ENCODE data around the gene THSD4. TPM values are rescaled to one million over a fixed set of nuclear protein-coding genes. Genes with fewer than 3 reads are reported as not detected.

THSD4 gene
- total RNA-seq, 2 experiments from 2014 or later, result not detected

- Histone ChIP-seq H3K4me2 (ENCODE audit: low read length) (no peak overlapping the region), H2AFZ (ENCODE audit: low read length) (no peak overlapping the region), H4K20me1 (ENCODE audit: insufficient read depth, low read length) (no peaks in the 10 kb centered on the region), H3K4me3 (ENCODE audit: low read depth, low read length, poor library complexity, severe bottlenecking) (no peak overlapping the region), H3K27ac (ENCODE audit: low read depth, low read length, poor library complexity, severe bottlenecking) (no peak overlapping the region), H3K9me3 (ENCODE audit: low read length) (no peaks in the 10 kb centered on the region), H3K9me2 (ENCODE audit: insufficient read depth, low read length) (no peaks in the 10 kb centered on the region), H3K4me1 (ENCODE audit: insufficient read depth, low read length, poor library complexity, severe bottlenecking) (no peaks in the 10 kb centered on the region), H3K36me3 (ENCODE audit: insufficient read depth, low read length) (no peaks in the 10 kb centered on the region), H3K79me2 (ENCODE audit: insufficient read depth, low read depth, low read length) (no peaks in the 10 kb centered on the region)
- ChIA-PET POLR2A (no interaction called here), CTCF (ENCODE audit: unreplicated experiment) (no interaction called here)
- BruUV-seq (replicated peaks), result no TSS peak
- intact Hi-C loops (cut with micrococcal nuclease; ENCODE audit: unreplicated experiment), result loop anchor here (10.0 kb wide), 1 partner anchor 214 kb away; no protein-coding TSS in a partner anchor
- no peak for TF ChIP-seq EZH2phosphoT487 (IDR thresholded peaks at IDR 0.05; ENCODE audit: borderline replicate concordance, low read depth, low read length)
- TF ChIP-seq CTCF (conservative IDR thresholded peaks at IDR 0.05; ENCODE audit: low read length), result no peak
- no peak for DNase-seq (ENCODE audit: low spot score)
These were observed 543.8 kb downstream of the THSD4 start for GRCh38 chr15:71658827-71659729.

GRCh38 chr15:71659730-71660067 lies 544.4 kb downstream of the THSD4 start:
- H3K79me2 ChIP-seq (ENCODE audit: insufficient read depth, low read depth, low read length), result no peaks in the 10 kb centered on the region
- BruUV-seq (replicated peaks), result no TSS peak
- POLR2A ChIA-PET, result no interaction called here
- H3K4me3 ChIP-seq (ENCODE audit: low read depth, low read length, poor library complexity, severe bottlenecking), result no peak overlapping the region
- no peaks in the 10 kb centered on the region for H3K4me1 ChIP-seq (ENCODE audit: insufficient read depth, low read length, poor library complexity, severe bottlenecking)
- no peak for DNase-seq (ENCODE audit: low spot score)
- no peaks in the 10 kb centered on the region for H3K36me3 ChIP-seq (ENCODE audit: insufficient read depth, low read length)
- H3K27ac ChIP-seq (ENCODE audit: low read depth, low read length, poor library complexity, severe bottlenecking), result no peak overlapping the region
- H2AFZ ChIP-seq (ENCODE audit: low read length), result no peak overlapping the region
- no peak overlapping the region for H3K4me2 ChIP-seq (ENCODE audit: low read length)
- no peaks in the 10 kb centered on the region for H3K9me2 ChIP-seq (ENCODE audit: insufficient read depth, low read length)
- no peaks in the 10 kb centered on the region for H3K9me3 ChIP-seq (ENCODE audit: low read length)
- CTCF ChIA-PET (ENCODE audit: unreplicated experiment), result no interaction called here
- TF ChIP-seq EZH2phosphoT487 (IDR thresholded peaks at IDR 0.05; ENCODE audit: borderline replicate concordance, low read depth, low read length) (no peak), CTCF (conservative IDR thresholded peaks at IDR 0.05; ENCODE audit: low read length) (no peak)
- no peaks in the 10 kb centered on the region for H4K20me1 ChIP-seq (ENCODE audit: insufficient read depth, low read length)
- intact Hi-C loops (cut with micrococcal nuclease; ENCODE audit: unreplicated experiment), result loop anchor here (10.0 kb wide), 1 partner anchor 215 kb away; no protein-coding TSS in a partner anchor

GRCh38 chr15:71660501-71660900 lies 545.2 kb downstream of the THSD4 start:
- H3K4me3 ChIP-seq (ENCODE audit: low read depth, low read length, poor library complexity, severe bottlenecking), result no peak overlapping the region
- TF ChIP-seq EZH2phosphoT487 (IDR thresholded peaks at IDR 0.05; ENCODE audit: borderline replicate concordance, low read depth, low read length) (no peak), CTCF (conservative IDR thresholded peaks at IDR 0.05; ENCODE audit: low read length) (no peak)
- no peak overlapping the region for H3K27ac ChIP-seq (ENCODE audit: low read depth, low read length, poor library complexity, severe bottlenecking)
- CTCF ChIA-PET (ENCODE audit: unreplicated experiment), result no interaction called here
- DNase-seq (ENCODE audit: low spot score), result no peak
- no peaks in the 10 kb centered on the region for H3K9me3 ChIP-seq (ENCODE audit: low read length)
- no peak overlapping the region for H3K4me2 ChIP-seq (ENCODE audit: low read length)
- no peaks in the 10 kb centered on the region for H3K79me2 ChIP-seq (ENCODE audit: insufficient read depth, low read depth, low read length)
- no peaks in the 10 kb centered on the region for H3K4me1 ChIP-seq (ENCODE audit: insufficient read depth, low read length, poor library complexity, severe bottlenecking)
- POLR2A ChIA-PET, result no interaction called here
- H2AFZ ChIP-seq (ENCODE audit: low read length), result no peak overlapping the region
- intact Hi-C loops (cut with micrococcal nuclease; ENCODE audit: unreplicated experiment), result no loop called here
- no peaks in the 10 kb centered on the region for H3K36me3 ChIP-seq (ENCODE audit: insufficient read depth, low read length)
- H3K9me2 ChIP-seq (ENCODE audit: insufficient read depth, low read length), result no peaks in the 10 kb centered on the region
- H4K20me1 ChIP-seq (ENCODE audit: insufficient read depth, low read length), result no peaks in the 10 kb centered on the region
- BruUV-seq (replicated peaks), result no TSS peak
